HG02840 (cell line): ENCODE data around the gene KRT84.
"Not testable (repeated sequence)": the region's sequence is repeated elsewhere in the genome, so short reads cannot be mapped to it uniquely, and the experiment has no call there.

Experiments
- ATAC-seq: cut with Tn5 transposase; IDR thresholded peaks from one replicate; pipeline ENCODE4 v1.9.1; 2021; ENCODE audit warnings: mild to moderate bottlenecking, moderate library complexity, moderate number of reproducible peaks; ENCODE audit not compliant: unreplicated experiment, low FRiP score

KRT84 gene

DNA sequence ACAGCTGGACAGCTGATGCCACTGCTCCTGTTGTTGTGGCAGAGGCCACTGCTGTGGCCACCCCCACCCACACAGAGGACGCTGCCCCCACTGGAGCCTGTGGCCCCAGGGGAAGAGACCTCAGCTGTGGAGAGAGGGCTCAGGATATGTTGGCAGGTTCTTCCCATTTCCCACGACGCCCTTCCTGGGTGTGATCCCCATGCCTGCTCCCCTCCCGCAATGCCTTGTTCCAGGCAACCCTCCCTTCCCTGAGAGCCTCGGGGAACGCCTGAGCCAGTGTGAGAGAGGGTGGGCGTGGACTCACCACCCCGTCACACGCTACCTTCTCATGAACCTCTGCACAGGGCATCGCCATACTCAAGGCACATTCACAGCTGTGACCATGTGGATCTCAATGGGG is 26.4 kb upstream of the KRT84 start:
- ATAC-seq, result no peak

DNA sequence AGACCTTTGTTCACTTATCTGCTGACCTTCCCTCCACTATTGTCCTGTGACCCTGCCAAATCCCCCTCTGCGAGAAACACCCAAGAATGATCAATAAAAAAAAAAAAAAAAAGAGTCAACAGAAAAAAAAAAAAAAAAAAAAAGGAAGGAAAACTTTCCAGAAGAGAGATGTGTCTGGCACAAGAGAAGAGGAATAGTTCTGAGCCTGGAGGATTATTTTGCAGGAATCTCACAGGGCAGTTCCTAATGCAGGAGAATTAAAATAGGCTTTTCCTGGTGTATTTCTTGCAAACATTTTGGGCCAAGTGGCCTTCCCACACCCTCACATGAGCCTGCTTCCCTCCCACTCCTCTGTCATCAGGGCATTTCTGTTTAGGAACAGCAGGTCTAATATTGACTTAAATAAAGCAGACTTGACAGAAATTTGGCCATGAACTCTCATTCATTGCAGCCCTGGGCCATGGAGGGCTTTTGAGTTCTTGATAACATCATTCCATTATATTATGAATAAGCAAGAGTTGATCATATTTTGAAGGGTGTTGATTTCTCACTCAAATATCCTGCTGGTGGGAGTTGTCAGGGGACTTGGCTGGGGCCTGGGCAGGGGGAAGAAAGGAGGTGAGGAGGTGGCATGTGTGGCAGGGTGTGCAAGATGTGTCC is 25.3 kb upstream of the KRT84 start:
- ATAC-seq, result not testable (repeated sequence)

DNA sequence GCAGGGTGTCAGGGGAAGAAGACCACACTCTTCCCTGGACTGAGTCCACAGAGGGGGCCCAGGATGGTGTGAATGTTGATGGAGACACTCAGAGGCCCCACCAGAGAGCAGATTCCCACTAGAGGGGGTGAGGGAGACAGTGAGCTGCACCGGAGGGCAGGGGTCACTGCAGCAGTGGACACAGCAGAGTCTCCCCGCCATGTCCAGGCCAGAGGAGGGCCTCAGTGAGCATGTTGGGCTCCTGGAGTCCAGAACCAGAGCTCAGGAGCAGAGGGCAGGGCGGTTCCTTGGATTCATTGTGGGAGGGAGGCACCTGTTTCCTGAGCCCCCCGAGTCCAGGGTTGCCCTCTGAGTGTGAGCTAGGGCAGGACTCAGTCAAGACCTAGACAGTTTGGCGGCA is 22.5 kb upstream of the KRT84 start:
- ATAC-seq, result no peak

DNA sequence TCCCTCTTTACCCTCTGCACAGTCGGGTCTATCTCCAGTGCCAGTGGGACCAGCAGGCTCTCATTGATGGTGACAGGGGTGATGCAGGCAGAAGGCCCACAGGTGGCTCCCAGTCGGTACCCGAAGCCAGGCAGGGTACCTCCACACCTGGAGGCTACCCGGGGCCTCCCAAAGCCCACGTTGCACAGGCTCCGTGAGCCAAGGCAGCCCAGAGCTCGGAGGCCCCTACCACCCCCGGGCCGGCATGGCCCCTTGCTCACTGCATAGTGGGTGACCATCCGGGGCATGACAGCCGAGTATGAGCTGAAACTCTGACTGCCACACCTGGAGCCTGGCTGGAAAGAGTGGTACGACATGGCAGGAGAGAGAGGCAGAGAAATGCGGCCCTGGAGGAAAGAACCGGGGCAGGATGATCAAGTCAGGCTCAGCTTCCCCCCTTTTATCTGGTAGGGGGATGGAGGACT is 20.5 kb upstream of the KRT84 start, which contains the start of gene KRT82:
TSS of gene KRT82 (minus strand) at position 414 of the 464 bp plus-strand sequence. CDS start at position 356, 58 bp downstream.
- ATAC-seq, result no peak

DNA sequence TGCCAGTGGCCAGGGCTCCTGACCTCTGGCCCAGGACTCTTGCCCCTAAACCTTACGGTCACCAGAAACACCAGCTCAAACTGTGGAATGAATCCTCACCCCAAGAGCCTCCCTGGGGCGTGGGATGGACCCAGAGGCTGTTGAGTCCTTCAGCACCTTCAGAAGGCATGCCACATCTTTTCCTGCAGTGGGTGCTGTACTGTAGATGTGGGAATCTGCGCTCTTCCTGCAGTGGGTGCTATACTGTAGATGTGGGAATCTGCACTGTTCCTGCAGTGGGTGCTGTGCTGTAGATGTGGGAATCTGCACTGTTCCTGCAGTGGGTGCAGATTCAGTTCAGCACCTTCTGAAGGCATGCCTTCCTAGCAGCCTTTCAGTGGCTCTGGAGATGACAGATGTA is 19.5 kb upstream of the KRT84 start:
- no peak for ATAC-seq

DNA sequence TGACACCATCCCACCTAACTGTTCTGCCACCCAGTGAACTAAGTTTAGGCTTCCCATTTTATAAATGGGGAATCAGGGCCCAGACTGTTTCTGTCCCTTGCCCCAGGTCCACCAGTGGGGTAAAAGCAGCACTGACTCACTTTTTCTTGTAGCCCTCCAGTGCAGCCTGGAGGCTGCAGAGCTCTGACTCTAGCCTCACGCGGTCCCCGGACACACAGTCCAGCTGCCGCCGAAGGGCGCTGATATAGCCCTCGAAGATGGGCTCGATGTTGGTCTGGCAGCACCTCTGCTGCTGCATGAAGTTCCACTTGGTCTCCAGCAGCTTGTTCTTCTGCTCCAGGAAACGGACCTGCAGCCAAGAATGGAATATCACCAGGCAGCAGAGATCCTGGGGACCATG is 18.1 kb upstream of the KRT84 start:
- no peak for ATAC-seq

DNA sequence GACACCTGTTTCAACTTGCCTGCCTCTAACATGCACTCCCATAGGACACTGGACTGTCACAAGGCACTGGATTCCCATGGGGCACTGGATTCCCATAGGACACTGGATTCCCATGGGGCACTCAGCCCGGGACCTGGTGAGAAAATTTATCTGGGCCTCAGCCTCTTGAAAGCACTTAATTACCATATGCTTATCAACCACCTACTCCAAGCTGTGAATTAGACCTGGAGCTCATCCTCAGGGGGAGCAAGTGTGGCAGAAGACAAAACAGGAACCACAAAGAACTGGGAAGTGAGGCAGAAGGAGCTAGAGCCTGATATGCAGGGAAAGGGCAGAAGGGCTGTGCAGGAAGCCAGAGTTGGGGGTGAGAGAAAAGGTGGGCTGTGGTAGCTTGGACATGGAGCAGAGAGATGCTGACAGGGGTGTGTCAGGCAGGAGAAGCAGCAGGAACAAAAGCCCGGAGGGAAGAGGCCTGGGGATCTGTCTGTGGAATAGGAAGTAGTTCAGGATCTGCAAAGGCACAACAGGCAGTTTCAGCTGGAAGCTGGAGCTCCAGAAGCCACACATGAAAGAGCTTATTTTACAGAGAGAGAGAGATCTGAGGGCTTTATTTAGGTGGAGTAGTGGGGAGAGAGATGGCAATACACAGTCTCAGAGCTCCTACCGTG is 17.6 kb upstream of the KRT84 start:
- no peak for ATAC-seq

DNA sequence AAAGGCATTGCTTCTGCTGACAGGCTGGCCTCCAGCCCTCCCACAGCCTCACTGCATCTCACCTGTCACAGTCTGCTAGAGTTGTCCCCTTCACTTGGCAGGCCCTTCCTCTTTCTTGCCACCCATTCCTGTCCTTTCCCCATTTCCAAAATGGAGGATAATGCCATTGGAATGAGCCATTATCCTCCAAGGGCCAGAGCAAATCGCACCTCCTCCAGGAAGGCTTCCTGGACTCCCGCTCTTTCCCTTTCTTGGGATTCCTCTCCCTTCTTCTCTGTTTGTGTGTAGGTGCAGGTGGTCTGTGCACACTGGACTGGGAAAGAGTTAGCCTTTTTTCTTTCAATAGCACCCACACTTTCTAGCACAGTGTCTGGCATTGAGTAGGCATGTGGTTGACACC is 16.9 kb upstream of the KRT84 start:
- no peak for ATAC-seq

DNA sequence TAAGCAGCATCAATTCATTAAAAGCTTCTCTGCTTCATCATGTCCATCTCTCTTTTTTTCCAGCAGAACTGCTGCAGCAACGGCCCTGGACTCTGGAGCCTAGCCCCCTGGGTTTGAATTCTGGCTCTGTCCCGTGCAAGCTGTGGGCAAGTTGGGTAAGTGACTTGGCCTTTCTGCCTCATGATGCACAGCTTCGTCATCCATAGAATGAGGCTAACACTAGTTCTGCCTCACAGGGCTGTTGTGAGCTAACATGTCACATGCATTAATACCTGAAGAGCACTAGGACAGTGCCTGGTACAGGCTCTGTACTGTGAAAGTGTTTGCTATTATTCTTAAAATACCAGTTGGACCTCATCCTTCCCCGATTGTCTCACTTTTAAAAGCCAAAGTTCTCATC is 16.5 kb upstream of the KRT84 start:
- no peak for ATAC-seq

DNA sequence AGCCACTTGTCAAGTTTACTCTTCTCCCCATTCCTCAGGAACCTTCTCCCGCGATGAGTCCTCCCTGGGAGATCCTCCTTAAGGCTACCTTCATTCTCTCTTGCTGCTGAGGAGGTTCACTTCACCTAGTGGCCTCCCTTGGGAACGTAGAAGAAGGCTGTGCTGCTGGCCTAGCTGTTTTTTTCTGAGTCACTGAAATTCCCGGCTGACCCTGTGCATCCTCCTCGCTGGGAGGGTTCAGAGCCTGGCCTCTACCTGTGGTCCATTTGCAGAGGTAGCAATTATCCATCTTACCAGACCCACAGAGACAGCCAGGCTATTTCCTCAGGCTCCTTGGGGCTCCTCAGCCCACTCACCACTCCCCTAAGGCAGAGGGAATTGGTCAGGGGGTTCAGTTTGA is 16.1 kb upstream of the KRT84 start:
- ATAC-seq, result no peak

DNA sequence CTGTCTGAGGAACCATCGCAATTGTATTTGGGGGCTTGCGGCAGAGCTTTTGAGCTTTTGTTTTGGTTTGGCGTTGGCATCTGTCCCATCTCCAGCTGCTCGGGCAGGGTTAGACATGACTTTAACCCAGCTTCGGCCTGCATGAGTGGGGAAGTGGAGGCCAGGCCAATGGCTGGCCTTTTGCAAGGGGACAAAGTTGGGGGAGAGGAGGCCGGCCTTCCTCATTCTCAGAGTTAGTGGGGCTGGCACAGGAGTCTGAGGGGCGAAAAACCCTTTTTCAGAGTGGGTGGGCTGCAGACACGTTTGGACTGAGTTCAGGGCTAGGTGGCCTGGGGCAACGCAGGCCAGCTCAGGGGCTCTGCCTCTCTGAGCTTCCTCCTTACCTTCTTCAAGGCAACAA is 15.5 kb upstream of the KRT84 start:
- no peak for ATAC-seq

DNA sequence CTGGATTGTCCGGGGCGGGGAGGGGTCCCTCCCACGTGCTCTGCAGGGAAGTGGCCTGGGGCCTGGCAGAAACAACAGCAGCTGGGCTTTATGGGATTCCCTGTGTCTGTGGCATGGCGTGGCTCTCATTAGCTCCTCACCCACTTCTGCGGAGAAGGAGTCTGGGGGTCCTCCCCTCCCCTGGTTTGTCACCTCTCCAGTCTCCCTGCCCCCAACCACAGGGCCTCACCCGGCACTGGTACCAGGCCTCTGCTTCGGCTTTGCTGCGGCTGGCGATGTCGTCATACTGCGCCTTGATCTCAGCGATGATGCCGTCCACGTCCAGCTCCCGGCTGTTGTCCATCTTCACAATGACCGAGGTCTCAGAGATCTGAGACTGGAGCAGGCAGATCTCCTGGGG is 14.3 kb upstream of the KRT84 start:
- ATAC-seq, result no peak

DNA sequence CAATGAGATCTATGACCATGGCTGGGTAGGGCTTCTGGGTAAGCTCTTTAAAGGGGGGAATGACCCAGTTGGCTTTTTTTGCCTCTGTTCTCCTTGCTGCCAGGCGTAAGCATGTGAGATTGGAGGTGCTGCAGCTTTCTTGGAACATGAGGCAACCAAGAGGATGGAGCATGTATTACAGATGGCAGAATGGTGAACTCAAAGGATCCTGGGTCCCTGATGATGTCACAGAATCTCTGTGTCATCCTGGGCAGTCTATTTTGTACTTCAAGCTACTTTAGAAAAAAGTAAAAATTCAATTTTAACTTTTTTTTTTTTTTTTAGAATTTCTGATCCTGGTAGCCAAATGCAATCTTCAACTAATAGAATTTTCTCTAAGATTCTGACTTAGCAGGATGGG is 12.7 kb upstream of the KRT84 start:
- ATAC-seq, result no peak

DNA sequence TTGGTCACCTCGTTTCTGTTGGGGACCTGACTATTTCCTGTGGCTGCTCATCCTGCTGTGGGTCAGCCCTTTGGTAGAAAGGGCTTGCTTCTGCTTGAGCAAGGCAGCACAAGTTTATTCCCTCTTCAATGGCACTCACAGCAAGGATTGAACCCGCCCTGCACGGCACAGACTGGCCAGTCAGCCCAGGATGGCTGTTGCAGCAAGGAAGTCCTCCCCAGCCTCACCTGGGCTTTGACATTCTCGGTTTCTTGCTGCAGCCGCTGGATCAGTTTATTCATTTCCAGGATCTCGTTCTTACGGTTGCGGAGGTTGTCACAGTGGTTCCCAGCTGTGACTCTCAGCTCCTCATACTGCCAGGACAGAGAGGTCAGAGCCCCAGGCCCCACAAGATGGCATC is 11.2 kb upstream of the KRT84 start:
- ATAC-seq, result no peak

DNA sequence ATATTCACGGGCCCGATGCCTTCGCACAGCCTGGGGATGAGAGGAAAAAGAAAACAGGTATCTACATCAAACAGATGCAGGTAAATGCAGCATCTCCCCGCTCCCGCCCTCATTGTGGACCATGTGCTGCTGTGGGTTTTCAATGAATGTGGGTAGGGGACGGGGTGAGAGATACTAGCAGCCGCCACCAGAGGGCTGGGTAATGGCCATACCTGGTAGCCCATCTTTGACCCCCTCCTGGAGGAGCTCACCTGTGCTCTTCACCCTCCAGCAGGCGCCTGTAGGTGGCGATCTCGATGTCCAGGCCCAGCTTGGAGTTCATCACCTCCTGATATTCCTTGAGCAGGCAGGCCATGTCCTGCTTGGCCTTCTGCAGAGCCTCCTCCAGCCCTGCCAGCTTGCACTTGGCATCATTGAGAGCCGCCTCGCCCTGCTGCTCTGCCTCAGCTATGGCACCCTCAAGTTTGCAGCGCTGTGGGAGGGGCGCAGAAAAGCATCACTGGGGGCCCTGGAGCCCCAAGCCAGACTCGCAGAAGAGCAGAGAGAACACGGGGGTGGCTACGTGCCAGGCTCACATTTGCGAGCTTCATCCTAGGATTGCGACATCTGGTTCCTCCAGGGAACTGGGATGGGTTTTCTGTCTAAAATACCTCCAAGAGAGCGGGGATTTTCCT is 10.4 kb upstream of the KRT84 start:
- no peak for ATAC-seq

DNA sequence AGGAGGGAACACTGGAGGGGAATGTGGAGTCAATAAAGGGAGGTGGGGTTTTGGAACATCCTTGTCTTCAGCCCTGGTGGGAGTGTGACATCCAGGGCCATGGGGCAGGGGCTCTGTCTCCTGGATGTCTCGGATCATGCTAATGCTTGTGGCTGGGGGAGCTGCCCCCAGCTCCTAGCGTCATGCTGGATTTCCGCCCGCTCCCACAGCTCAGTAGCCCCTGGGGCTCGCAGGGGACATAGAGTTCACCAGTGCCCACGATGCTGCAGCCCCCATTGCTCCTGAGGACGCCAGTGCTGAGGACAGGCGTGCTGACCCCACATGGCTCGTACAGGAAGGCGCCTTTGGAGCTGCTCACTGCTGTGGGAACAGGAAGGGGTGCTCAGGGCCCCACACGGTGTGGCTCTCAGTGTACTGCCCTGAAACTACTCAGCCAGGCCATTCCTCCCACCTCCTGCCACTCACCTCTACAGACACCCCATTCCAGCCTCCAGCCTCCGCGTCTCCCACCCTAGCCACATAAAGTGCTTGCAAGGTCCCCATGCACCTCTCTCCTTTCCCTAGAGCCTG is 9.5 kb upstream of the KRT84 start:
- ATAC-seq, result no peak

DNA sequence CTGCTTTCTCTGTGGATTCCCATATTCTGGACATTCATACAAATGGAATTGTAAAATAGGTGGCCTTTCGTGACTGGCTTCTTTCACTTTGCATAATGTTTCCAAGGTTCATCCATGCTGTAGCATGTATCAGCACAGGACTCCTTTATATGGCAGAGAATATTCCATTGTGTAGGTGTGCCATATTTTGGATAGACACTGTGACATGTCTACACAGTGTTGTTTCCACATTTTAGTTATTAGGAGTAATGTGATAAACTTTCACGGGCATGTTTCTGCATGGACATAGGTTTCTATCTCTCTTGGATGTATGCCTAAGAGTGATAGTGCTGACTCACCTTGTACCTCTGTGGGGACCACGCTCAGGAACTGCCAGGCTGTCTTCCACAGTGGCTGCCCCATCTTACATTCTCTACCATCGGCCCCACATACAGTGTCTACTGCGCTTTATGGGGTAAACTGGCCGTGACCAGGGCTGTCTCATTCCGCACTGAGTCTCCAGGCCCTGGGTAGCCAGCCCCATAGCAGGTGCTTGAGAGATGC is 7.1 kb upstream of the KRT84 start:
- no peak for ATAC-seq

DNA sequence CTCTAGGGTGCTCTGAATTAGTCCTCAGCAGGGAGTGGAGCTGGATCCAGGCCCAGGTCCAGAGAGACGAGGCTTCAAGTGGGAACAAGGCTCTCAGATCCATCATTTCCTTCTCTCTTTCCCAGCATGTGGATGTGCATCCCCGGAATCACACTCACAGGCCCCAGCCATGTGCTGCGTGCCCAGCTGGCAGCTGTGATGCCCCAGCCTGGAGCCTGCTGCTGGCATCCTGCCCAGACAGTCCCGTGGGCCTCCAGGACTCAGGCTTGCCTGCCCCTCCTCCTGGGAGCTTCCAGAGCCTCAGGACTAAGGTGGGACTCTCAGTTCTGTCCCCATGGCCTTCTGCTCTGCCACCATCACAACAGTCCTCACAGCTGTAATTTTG is 6.2 kb upstream of the KRT84 start:
- ATAC-seq, result no peak

DNA sequence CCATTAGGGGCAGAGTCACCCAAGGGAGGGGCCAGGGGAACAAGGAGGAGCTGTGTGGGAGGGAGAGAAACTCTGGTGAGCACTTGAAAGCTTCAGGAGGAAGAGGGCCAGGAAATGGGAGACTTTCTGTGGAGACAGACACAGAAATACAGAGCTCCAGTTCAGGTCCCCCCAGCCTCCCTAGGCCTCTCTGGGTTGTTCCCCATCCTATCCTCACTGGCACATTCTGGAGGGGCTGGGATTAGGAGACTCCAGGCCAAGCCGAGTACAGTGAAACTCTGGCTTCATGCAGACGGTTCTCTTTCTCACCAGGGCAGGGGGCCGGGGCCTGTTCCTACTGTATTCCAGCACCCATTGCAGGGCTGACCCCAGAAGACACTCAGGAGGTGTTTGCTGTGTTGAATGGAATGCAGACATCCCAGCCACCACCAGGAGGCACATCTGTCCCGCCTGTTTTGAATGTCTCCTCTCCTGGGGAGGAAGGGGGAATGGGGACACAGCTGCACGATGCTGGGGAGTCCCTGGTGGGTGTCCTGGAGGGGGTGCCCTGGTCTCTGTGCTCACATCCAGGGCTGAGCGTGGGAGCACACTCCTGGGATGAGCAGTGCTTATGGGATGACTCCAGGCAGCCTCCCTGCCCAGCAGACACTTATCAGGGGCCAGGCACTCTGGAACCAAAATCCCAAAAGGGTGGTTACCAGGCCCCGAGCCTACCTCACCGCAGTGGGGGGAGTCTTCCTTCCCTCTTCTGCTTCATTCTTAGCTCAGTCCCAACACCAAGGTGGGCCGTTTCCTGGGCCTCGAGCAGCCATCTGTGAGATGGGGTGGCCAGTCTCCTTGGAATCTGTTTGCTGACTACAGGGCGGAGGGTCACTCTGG is 5.5 kb upstream of the KRT84 start:
- ATAC-seq, result no peak
